Panc1 (cell line): ENCODE measurements around the gene RNF121. TPM values are rescaled to one million over a fixed set of nuclear protein-coding genes. Genes with fewer than 3 reads are reported as not detected.

Source experiments
- ATAC-seq: fragments of 200-7000 bp; cut with Tn5 transposase; 2 replicates; pipeline ENCODE4 v1.9.1; 2020; ENCODE audit warnings: mild to moderate bottlenecking, moderate library complexity
- BruUV-seq: library from RNA; stranded (reverse); fragments of 400-500 nt; replicated peaks from 2 replicates; lab custom pipeline; 2021; lab: Mats Ljungman, UMichigan
- CTCF ChIA-PET: fragments of 300-600 bp; sonication (Branson Sonifier 250); formaldehyde crosslinking; loops from one replicate; lab custom pipeline; 2022; ENCODE audit warnings: antibody characterized with exemption; lab: Charles Lee
- POLR2A ChIA-PET: fragments of 300-600 bp; sonication (Branson Sonifier 250); formaldehyde crosslinking; loops from one replicate; lab custom pipeline; 2022; ENCODE audit warnings: antibody characterized with exemption; lab: Charles Lee
- DNase-seq: peaks from one replicate; pipeline ENCODE4 v3.0.0-alpha.2; 2010; ENCODE audit warnings: low read depth, low spot score
- H3K27ac ChIP-seq: 2 replicates; pipeline ENCODE4 v1.5.1; 2011; ENCODE audit warnings: mild to moderate bottlenecking, low read length, inconsistent platforms
- H3K27me3 ChIP-seq: fragments of 200-500 bp; sonication (Bioruptor generic); 2 replicates; pipeline ENCODE4 v1.6.0; 2014; ENCODE audit warnings: low read length, inconsistent platforms; ENCODE audit not compliant: control insufficient read depth, insufficient read depth
- H3K36me3 ChIP-seq: fragments of 200-500 bp; sonication (Bioruptor generic); 2 replicates; pipeline ENCODE4 v1.5.1; 2014; ENCODE audit warnings: inconsistent platforms, mild to moderate bottlenecking, low read length, moderate library complexity; ENCODE audit not compliant: control insufficient read depth, insufficient read depth
- H3K4me1 ChIP-seq: 2 replicates; pipeline ENCODE4 v1.5.1; 2011; ENCODE audit warnings: inconsistent platforms, mild to moderate bottlenecking, low read length, moderate library complexity; ENCODE audit not compliant: control insufficient read depth, insufficient read depth
- H3K4me3 ChIP-seq, 2 experiments: 2 replicates each; pipeline ENCODE4 v1.5.1; 2011 to 2012; ENCODE audit warnings: low read depth in 2 of 2, low read length in 2 of 2, mild to moderate bottlenecking in 2 of 2, inconsistent platforms in 1 of 2, moderate library complexity in 1 of 2
- H3K9me3 ChIP-seq: fragments of 200-500 bp; sonication (Bioruptor generic); 2 replicates; pipeline ENCODE4 v1.5.1; 2014; ENCODE audit warnings: low read depth, mild to moderate bottlenecking, inconsistent platforms, low read length, moderate library complexity; ENCODE audit not compliant: control insufficient read depth, insufficient read depth
- POLR2AphosphoS5 ChIP-seq: IDR thresholded peaks from 2 replicates; pipeline ENCODE4 v1.6.1; 2012; ENCODE audit warnings: mild to moderate bottlenecking, low read depth, low read length, moderate library complexity
- SIN3A ChIP-seq: IDR thresholded peaks from 2 replicates; pipeline ENCODE4 v1.6.1; 2012; ENCODE audit warnings: low read depth, mild to moderate bottlenecking, low read length, moderate library complexity, borderline replicate concordance; ENCODE audit not compliant: insufficient read depth
- TCF7L2 ChIP-seq: IDR thresholded peaks from 2 replicates; pipeline ENCODE4 v1.6.1; 2011; ENCODE audit warnings: mild to moderate bottlenecking, low read depth, low read length, inconsistent platforms
- in situ Hi-C: cut with HindIII; loops from 2 replicates; pipeline ENCODE4 v1.10.0; 2016; ENCODE audit warnings: low sequenced_read_pairs, low pct_unique_long_range_greater_than_20kb
- intact Hi-C: fragments of 100-400 bp; cut with micrococcal nuclease; formaldehyde crosslinking; loops from one replicate; pipeline ENCODE4 v1.10.0; 2022; ENCODE audit not compliant: unreplicated experiment
- total RNA-seq: library from RNA; stranded (reverse); gene quantifications from one replicate; pipeline ENCODE4 v1.2.1, GENCODE V29; 2021; ENCODE audit not compliant: unreplicated experiment
- TF ChIP-seq, protein P1 (sequence below): fragments of 450-650 bp; IDR thresholded peaks from 2 replicates; pipeline ENCODE4 v1.5.1; 2017; ENCODE audit warnings: mild to moderate bottlenecking
- TF ChIP-seq, protein P2 (sequence below), 2 experiments: IDR thresholded peaks; 2 replicates each; pipeline ENCODE4 v1.6.1; 2011 to 2012; ENCODE audit warnings: low read depth in 2 of 2, control low read depth in 1 of 2, low read length in 1 of 2, mild to moderate bottlenecking in 1 of 2, moderate library complexity in 1 of 2; ENCODE audit not compliant: insufficient read depth in 1 of 2

RNF121 gene
- total RNA-seq, 1 experiment from 2014 or later: 69.6 TPM

DNA sequence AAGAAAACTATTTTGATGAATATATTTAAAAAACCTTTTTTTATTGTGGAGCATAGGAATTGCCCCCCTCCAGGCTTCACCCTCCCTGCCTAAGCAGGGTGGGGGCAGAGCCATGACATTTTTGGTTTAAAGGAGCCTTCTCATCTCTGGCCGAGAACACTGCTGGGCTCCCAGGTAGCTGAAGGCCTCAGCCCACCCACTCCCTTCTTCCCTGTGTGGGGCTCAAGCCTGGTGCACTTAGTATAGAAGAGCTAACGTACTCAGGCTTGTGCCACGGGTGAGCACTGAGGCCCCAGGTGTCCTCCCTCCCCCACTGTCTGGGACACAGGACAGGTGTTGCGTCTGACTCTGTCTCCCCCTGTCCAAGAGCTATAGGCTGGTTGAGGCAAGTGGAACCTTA lies 67.7 kb downstream of the RNF121 start:
- H3K4me3 ChIP-seq: no peak overlapping the region
- POLR2A ChIA-PET: no interaction called here
- ATAC-seq: no peak
- H3K4me1 ChIP-seq: no peaks in the 10 kb centered on the region
- intact Hi-C loops: no loop called here
- no peaks in the 10 kb centered on the region for H3K9me3 ChIP-seq
- CTCF ChIA-PET: no interaction called here
- no peak for DNase-seq
- H3K27ac ChIP-seq: no peak overlapping the region
- peaks cover 2% of the 10 kb centered on the region; the same call in 1 of the 2 replicates for H3K36me3 ChIP-seq
- BruUV-seq: TSS peak; percentile 7
- TF ChIP-seq, protein P1, sequence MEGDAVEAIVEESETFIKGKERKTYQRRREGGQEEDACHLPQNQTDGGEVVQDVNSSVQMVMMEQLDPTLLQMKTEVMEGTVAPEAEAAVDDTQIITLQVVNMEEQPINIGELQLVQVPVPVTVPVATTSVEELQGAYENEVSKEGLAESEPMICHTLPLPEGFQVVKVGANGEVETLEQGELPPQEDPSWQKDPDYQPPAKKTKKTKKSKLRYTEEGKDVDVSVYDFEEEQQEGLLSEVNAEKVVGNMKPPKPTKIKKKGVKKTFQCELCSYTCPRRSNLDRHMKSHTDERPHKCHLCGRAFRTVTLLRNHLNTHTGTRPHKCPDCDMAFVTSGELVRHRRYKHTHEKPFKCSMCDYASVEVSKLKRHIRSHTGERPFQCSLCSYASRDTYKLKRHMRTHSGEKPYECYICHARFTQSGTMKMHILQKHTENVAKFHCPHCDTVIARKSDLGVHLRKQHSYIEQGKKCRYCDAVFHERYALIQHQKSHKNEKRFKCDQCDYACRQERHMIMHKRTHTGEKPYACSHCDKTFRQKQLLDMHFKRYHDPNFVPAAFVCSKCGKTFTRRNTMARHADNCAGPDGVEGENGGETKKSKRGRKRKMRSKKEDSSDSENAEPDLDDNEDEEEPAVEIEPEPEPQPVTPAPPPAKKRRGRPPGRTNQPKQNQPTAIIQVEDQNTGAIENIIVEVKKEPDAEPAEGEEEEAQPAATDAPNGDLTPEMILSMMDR: no peak
- in situ Hi-C loops: no loop called here
- H3K27me3 ChIP-seq: no peaks in the 10 kb centered on the region

DNA sequence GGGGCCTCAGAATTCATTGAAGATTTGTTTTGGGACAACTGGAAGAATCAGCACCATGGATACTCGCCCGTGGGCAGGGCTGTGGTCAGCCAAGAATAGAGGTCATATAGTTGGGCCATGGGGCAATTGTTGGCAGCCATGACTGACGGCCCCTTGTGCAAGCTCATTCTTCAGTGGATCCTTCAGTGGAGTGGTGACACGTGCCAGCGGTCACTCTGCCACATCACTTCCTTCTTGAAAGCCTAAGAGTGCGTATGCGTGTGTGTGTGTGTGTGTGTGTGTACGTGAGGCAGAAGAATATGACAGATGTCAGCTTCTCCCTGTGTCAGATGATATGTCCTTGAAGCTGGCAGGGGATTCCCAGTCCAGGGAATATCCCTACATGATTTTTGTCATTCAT lies 68.1 kb downstream of the RNF121 start:
- CTCF ChIA-PET: interaction anchor here (0.9 kb wide), 1 partner anchor 20 kb away, joined by 3 read pairs; no protein-coding TSS in a partner anchor
- H3K9me3 ChIP-seq: no peaks in the 10 kb centered on the region
- no peak for ATAC-seq

GRCh38 chr11:71997594-71997993 lies 68.7 kb downstream of the RNF121 start:
- no peaks in the 10 kb centered on the region for H3K4me1 ChIP-seq
- in situ Hi-C loops: no loop called here
- intact Hi-C loops: no loop called here
- BruUV-seq: no TSS peak
- no peak overlapping the region for H3K4me3 ChIP-seq
- POLR2A ChIA-PET: interaction anchor here (0.6 kb wide), 1 partner anchor 15 kb away, joined by 4 read pairs; no protein-coding TSS in a partner anchor
- H3K9me3 ChIP-seq: no peaks in the 10 kb centered on the region
- H3K27ac ChIP-seq: no peak overlapping the region
- TF ChIP-seq POLR2AphosphoS5 (no peak), SIN3A (no peak), TCF7L2 (no peak)
- TF ChIP-seq, protein P2, sequence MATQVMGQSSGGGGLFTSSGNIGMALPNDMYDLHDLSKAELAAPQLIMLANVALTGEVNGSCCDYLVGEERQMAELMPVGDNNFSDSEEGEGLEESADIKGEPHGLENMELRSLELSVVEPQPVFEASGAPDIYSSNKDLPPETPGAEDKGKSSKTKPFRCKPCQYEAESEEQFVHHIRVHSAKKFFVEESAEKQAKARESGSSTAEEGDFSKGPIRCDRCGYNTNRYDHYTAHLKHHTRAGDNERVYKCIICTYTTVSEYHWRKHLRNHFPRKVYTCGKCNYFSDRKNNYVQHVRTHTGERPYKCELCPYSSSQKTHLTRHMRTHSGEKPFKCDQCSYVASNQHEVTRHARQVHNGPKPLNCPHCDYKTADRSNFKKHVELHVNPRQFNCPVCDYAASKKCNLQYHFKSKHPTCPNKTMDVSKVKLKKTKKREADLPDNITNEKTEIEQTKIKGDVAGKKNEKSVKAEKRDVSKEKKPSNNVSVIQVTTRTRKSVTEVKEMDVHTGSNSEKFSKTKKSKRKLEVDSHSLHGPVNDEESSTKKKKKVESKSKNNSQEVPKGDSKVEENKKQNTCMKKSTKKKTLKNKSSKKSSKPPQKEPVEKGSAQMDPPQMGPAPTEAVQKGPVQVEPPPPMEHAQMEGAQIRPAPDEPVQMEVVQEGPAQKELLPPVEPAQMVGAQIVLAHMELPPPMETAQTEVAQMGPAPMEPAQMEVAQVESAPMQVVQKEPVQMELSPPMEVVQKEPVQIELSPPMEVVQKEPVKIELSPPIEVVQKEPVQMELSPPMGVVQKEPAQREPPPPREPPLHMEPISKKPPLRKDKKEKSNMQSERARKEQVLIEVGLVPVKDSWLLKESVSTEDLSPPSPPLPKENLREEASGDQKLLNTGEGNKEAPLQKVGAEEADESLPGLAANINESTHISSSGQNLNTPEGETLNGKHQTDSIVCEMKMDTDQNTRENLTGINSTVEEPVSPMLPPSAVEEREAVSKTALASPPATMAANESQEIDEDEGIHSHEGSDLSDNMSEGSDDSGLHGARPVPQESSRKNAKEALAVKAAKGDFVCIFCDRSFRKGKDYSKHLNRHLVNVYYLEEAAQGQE (IDR thresholded peaks at IDR 0.05; ENCODE audit: insufficient read depth in 1 of 2, low read depth in 2 of 2, low read length in 1 of 2): no peak
- TF ChIP-seq, protein P1: no peak
- CTCF ChIA-PET: interaction anchor here (0.9 kb wide), 1 partner anchor 20 kb away, joined by 3 read pairs; no protein-coding TSS in a partner anchor
- ATAC-seq (no peak), DNase-seq (no peak)
- H3K27me3 ChIP-seq: no peaks in the 10 kb centered on the region
- peaks cover 2% of the 10 kb centered on the region; the same call in 1 of the 2 replicates for H3K36me3 ChIP-seq

More for the DNA sequence above, 68.1 kb downstream of the RNF121 start:
- POLR2A ChIA-PET: no interaction called here
- intact Hi-C loops: no loop called here
- TF ChIP-seq, protein P1: no peak
- TF ChIP-seq SIN3A: no peak
- no peak overlapping the region for H3K4me3 ChIP-seq
- in situ Hi-C loops: no loop called here
- H3K27me3 ChIP-seq: no peaks in the 10 kb centered on the region
- H3K36me3 ChIP-seq: peaks cover 2% of the 10 kb centered on the region; the same call in 1 of the 2 replicates
- no peak overlapping the region for H3K27ac ChIP-seq
- H3K4me1 ChIP-seq: no peaks in the 10 kb centered on the region
- no TSS peak for BruUV-seq
- DNase-seq: no peak
